SK-N-SH treated with all-trans-retinoic acid at 6 μM for 48 hours (cell line): ENCODE measurements around the gene SP2.

ENCODE experiments used
- RARB ChIP-seq: fragments of 250-450 bp; sonication (Bioruptor Pico); IDR thresholded peaks from 2 replicates; pipeline ENCODE4 v1.8.0; 2021; ENCODE audit warnings: mild to moderate bottlenecking, moderate library complexity
- TCF4 ChIP-seq: fragments of 250-450 bp; sonication (Bioruptor Pico); IDR thresholded peaks from 2 replicates; pipeline ENCODE4 v1.8.0; 2021; ENCODE audit warnings: mild to moderate bottlenecking, moderate library complexity, borderline replicate concordance
- TOX ChIP-seq: fragments of 250-450 bp; sonication (Bioruptor Pico); IDR thresholded peaks from 2 replicates; pipeline ENCODE4 v1.8.0; 2021; ENCODE audit warnings: mild to moderate bottlenecking, moderate library complexity, borderline replicate concordance

- no peak for TF ChIP-seq RARB (CRISPR knock-in tag)
- TF ChIP-seq TOX (CRISPR knock-in tag) = no peak
- no peak for TF ChIP-seq TCF4 (CRISPR knock-in tag)
These were observed 16.1 kb upstream of the SP2 start for GRCh38 chr17:47879776-47880454.
